Vagina (tissue), 2 donors: ENCODE data around the gene UTP25. TPM values are rescaled to one million over a fixed set of nuclear protein-coding genes. Genes with fewer than 3 reads are reported as not detected.

Experiments used
- DNase-seq, 2 donors: peaks; one replicate each; pipeline ENCODE4 v3.0.0-alpha.2; 2017; ENCODE audit errors: extremely low spot score in 2 of 2
- H3K27ac ChIP-seq: fragments of 200-600 bp; sonication (generic); one replicate; pipeline ENCODE4 v1.5.1; 2019
- H3K27me3 ChIP-seq: fragments of 200-600 bp; sonication (generic); one replicate; pipeline ENCODE4 v1.5.1; 2019
- H3K36me3 ChIP-seq, 2 donors: fragments of 200-600 bp; sonication (generic); one replicate each; pipeline ENCODE4 v1.5.1; 2017 to 2019
- H3K4me1 ChIP-seq: fragments of 200-600 bp; sonication (generic); one replicate; pipeline ENCODE4 v1.5.1; 2019
- H3K4me3 ChIP-seq, 2 donors: fragments of 200-600 bp; sonication (generic); 1 replicate in 1 of 2; 2 replicates in 1 of 2; pipeline ENCODE4 v1.5.1; 2016 to 2019
- H3K9me3 ChIP-seq: fragments of 200-600 bp; sonication (generic); one replicate; pipeline ENCODE4 v1.5.1; 2019
- POLR2A ChIP-seq, 2 donors: fragments of 450-650 bp; IDR thresholded peaks; one replicate each; pipeline ENCODE4 v1.6.1; 2017; ENCODE audit warnings: antibody characterized with exemption in 2 of 2, mild to moderate bottlenecking in 2 of 2, moderate library complexity in 2 of 2
- POLR2AphosphoS5 ChIP-seq, 2 donors: sonication (generic); formaldehyde crosslinking; IDR thresholded peaks; one replicate each; pipeline ENCODE4 v1.9.0; 2017; ENCODE audit warnings: antibody characterized with exemption in 2 of 2, mild to moderate bottlenecking in 2 of 2, low read depth in 1 of 2; ENCODE audit not compliant: insufficient read depth in 1 of 2
- intact Hi-C: fragments of 100-400 bp; cut with DNase I; formaldehyde crosslinking; loops from one replicate; pipeline ENCODE4 v1.15.1; 2023
- total RNA-seq: library from RNA; depleted of rRNA; stranded (reverse); fragments of >200 nt; gene quantifications from one replicate; pipeline ENCODE4 v1.2.3, GENCODE V29; 2016
- TF ChIP-seq, protein P1 (sequence below), 3 experiments: fragments of 450-650 bp in 2 of 3; fragments of 200-600 bp in 1 of 3; sonication (generic) in 1 of 3; IDR thresholded peaks; one replicate each; pipeline ENCODE4 v1.5.1; 2017 to 2019; ENCODE audit warnings: antibody characterized with exemption in 3 of 3, mild to moderate bottlenecking in 2 of 3, moderate library complexity in 2 of 3

Gene UTP25
- total RNA-seq, 1 donor from 2014 or later, result 5.9 TPM

DNA sequence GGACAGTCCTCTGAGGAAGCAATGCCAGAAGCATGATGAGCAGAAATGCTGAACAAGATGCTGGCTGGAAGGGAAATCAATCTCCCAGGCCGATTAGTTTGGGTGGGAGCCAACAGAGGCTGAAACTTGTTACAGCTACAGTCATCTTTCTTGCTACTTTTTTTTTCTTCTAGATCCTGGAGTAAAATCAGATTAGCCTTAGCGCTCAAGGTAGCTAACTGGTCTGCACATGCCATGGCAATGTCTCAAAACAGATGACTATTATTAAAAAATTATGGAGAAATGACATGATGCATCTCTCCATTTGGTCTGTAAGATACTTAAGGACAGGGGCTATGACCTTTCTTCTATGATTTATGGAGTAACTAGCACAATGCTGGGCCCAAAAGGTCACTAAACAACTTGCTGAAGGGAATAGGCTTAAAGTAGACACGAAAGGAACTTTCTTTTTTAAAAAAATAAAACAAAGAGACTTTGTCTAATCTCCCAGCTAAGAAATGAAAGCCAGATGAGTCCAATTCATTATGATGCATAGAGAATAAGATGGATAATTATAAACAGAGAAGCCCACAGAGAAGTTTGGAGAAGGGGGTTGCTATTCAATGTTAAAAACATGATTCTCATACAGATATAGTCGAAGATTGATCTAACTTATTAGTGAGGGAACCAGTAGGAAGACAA lies 42.5 kb downstream of the UTP25 start:
- Histone ChIP-seq H3K9me3 (no peaks in the 10 kb centered on the region), H3K4me1 (no peaks in the 10 kb centered on the region), H3K4me3 (no peak overlapping the region), H3K36me3 (no peaks in the 10 kb centered on the region), H3K27ac (no peak overlapping the region), H3K27me3 (no peaks in the 10 kb centered on the region)
- DNase-seq, result no peak
- TF ChIP-seq POLR2A (IDR thresholded peaks at IDR 0.05) (no peak), POLR2AphosphoS5 (IDR thresholded peaks at IDR 0.05; ENCODE audit: insufficient read depth in 1 of 2, low read depth in 1 of 2) (no peak)
- TF ChIP-seq, protein P1, sequence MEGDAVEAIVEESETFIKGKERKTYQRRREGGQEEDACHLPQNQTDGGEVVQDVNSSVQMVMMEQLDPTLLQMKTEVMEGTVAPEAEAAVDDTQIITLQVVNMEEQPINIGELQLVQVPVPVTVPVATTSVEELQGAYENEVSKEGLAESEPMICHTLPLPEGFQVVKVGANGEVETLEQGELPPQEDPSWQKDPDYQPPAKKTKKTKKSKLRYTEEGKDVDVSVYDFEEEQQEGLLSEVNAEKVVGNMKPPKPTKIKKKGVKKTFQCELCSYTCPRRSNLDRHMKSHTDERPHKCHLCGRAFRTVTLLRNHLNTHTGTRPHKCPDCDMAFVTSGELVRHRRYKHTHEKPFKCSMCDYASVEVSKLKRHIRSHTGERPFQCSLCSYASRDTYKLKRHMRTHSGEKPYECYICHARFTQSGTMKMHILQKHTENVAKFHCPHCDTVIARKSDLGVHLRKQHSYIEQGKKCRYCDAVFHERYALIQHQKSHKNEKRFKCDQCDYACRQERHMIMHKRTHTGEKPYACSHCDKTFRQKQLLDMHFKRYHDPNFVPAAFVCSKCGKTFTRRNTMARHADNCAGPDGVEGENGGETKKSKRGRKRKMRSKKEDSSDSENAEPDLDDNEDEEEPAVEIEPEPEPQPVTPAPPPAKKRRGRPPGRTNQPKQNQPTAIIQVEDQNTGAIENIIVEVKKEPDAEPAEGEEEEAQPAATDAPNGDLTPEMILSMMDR (IDR thresholded peaks at IDR 0.05), result no peak
- intact Hi-C loops, result no loop called here

DNA sequence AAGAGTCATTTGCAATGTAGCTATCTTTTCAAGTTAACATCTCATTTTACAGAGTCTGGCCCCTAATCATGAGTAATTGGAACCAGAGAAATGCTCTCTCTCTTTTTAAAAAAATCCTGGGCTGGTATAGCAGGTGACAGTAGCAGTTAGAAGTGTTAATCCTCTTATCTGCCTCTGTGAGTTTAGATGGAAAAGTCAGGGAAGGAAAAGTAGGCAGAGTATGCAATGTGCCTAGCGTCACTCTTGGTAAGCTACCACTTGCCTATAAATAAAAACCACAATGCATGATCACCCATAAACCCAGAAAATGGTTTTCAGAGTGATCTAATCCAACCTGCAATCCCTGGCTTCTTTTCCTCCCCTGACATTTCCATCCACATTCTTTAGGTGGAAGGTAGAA lies 43.2 kb downstream of the UTP25 start:
- TF ChIP-seq, protein P1 (IDR thresholded peaks at IDR 0.05), result no peak
- no peak for TF ChIP-seq POLR2AphosphoS5 (IDR thresholded peaks at IDR 0.05; ENCODE audit: insufficient read depth in 1 of 2, low read depth in 1 of 2)
- TF ChIP-seq POLR2A (IDR thresholded peaks at IDR 0.05), result no peak
- Histone ChIP-seq H3K27me3 (no peaks in the 10 kb centered on the region), H3K27ac (no peak overlapping the region), H3K4me1 (no peaks in the 10 kb centered on the region), H3K9me3 (no peaks in the 10 kb centered on the region), H3K36me3 (no peaks in the 10 kb centered on the region), H3K4me3 (no peak overlapping the region)
- intact Hi-C loops, result no loop called here
- DNase-seq, result no peak

DNA sequence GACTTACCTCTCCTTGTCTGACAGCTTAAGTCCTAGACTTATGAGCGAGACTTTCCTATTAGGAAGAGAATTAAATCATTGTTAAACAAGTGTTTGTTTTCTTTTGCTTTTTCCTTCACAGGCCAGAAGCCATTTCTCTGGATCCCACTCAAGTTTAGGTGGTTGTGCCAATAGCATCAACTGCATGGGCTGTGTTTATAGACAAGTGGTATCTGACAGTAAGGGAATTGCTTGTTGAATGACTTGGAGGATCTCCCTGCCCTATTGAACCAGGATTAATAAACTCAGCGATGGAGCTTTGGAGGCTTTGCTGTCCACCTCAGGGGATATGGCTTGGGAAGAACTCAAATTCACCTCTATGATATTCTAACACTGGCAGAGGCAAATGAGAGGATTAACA lies 43.7 kb downstream of the UTP25 start:
- Histone ChIP-seq H3K9me3 (no peaks in the 10 kb centered on the region), H3K27me3 (no peaks in the 10 kb centered on the region), H3K36me3 (no peaks in the 10 kb centered on the region), H3K4me1 (no peaks in the 10 kb centered on the region), H3K4me3 (no peak overlapping the region), H3K27ac (no peak overlapping the region)
- TF ChIP-seq POLR2AphosphoS5 (IDR thresholded peaks at IDR 0.05; ENCODE audit: insufficient read depth in 1 of 2, low read depth in 1 of 2) (no peak), POLR2A (IDR thresholded peaks at IDR 0.05) (no peak)
- TF ChIP-seq, protein P1 (IDR thresholded peaks at IDR 0.05), result no peak
- intact Hi-C loops, result no loop called here
- no peak for DNase-seq

DNA sequence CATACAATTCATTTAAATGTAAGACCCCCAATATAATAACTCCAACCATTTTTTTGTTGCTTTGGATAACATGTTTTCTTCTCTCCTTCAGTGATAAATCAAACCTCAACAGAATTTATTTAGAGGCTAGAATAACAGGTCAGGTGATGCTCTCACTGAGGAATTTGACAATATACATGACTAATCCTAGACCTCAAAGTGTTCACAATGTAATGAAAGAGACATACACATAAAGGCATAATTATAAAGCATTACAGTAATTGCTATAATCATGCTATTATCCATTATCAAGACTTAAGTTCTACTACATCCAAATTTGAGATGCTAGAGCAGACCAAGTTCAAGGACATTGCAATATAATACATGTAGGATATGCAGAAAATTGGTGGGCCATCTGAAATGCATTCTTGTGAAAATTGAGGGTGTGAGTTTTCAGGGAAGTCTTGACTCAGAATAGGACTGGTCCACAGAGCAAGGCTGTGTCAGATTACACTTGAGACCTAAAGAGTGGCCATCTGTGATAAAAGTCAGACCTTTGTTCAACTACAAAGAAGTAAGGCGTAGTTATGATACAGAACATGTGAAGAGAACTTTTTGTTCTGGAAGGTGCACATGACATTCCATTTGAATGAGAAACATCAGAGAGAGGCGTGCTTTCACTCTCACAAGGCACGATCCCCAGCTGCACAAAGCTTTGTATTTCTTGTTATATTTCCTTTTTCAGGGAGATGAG lies 45.5 kb downstream of the UTP25 start:
- DNase-seq, result no peak
- no peak overlapping the region for H3K4me3 ChIP-seq
- TF ChIP-seq POLR2AphosphoS5 (IDR thresholded peaks at IDR 0.05; ENCODE audit: insufficient read depth in 1 of 2, low read depth in 1 of 2), result no peak
- TF ChIP-seq POLR2A (IDR thresholded peaks at IDR 0.05), result no peak
- TF ChIP-seq, protein P1 (IDR thresholded peaks at IDR 0.05), result no peak
- H3K27ac ChIP-seq, result no peak overlapping the region
- no peaks in the 10 kb centered on the region for H3K27me3 ChIP-seq
- H3K36me3 ChIP-seq, result no peaks in the 10 kb centered on the region
- no peaks in the 10 kb centered on the region for H3K4me1 ChIP-seq
- intact Hi-C loops, result no loop called here
- no peaks in the 10 kb centered on the region for H3K9me3 ChIP-seq

DNA sequence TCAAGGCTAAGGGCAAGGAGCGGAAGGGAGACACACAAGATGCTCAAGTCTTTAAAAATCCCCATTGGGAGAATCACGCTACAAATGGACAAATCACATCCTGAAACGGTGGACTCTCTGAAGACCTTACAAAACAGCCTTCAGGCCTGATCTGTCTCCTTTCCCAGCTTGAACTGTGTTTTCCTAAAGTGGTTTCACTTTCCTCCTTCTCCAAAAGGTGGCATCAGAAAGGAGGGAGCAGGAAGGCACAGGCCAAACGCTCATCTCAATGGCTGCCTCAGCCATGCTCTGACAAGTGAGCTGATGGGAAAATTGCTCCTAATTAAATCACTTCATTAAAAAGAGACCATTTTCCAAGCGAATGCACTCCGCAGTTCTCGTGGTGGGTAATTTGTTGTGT lies 47.7 kb downstream of the UTP25 start:
- Histone ChIP-seq H3K36me3 (no peaks in the 10 kb centered on the region), H3K27me3 (no peaks in the 10 kb centered on the region), H3K27ac (no peak overlapping the region), H3K9me3 (no peaks in the 10 kb centered on the region), H3K4me3 (no peak overlapping the region), H3K4me1 (no peaks in the 10 kb centered on the region)
- intact Hi-C loops, result no loop called here
- TF ChIP-seq, protein P1 (IDR thresholded peaks at IDR 0.05), result no peak
- no peak for TF ChIP-seq POLR2A (IDR thresholded peaks at IDR 0.05)
- no peak for TF ChIP-seq POLR2AphosphoS5 (IDR thresholded peaks at IDR 0.05; ENCODE audit: insufficient read depth in 1 of 2, low read depth in 1 of 2)
- no peak for DNase-seq
